SU-DHL-6 (cell line): Measurements from ENCODE around the gene CT47C1.

Source experiments
- H2AFZ ChIP-seq: fragments of 200-600 bp; sonication (generic); 2 replicates; pipeline ENCODE4 v1.6.1; 2014; ENCODE audit warnings: low read depth, mild to moderate bottlenecking, moderate library complexity, mixed read lengths, antibody characterized with exemption, low read length; ENCODE audit not compliant: severe bottlenecking
- H3F3A ChIP-seq: fragments of 200-600 bp; shearing (Covaris generic); 2 replicates; pipeline ENCODE4 v1.6.0; 2016; ENCODE audit warnings: antibody characterized with exemption, mild to moderate bottlenecking; ENCODE audit not compliant: insufficient read depth
- H3K27ac ChIP-seq: fragments of 200-600 bp; sonication (generic); 2 replicates; pipeline ENCODE4 v1.5.1; 2016; ENCODE audit warnings: low read depth, mild to moderate bottlenecking, low read length, moderate library complexity, mixed read lengths
- H3K27me3 ChIP-seq: fragments of 200-600 bp; sonication (generic), shearing (Covaris generic); 2 replicates; pipeline ENCODE4 v1.6.0; 2014; ENCODE audit warnings: mild to moderate bottlenecking, low read length
- H3K36me3 ChIP-seq: fragments of 200-600 bp; sonication (generic); 2 replicates; pipeline ENCODE4 v1.6.1; 2014; ENCODE audit warnings: mild to moderate bottlenecking, low read length, mixed read lengths
- H3K4me2 ChIP-seq: fragments of 300-600, 200-600 bp; shearing (Covaris generic), sonication (generic); 2 replicates; pipeline ENCODE4 v1.6.0; 2014; ENCODE audit warnings: low read length, low read depth, mild to moderate bottlenecking; ENCODE audit not compliant: poor library complexity, severe bottlenecking
- H3K4me3 ChIP-seq: fragments of 200-600 bp; sonication (generic); 2 replicates; pipeline ENCODE4 v1.5.1; 2014; ENCODE audit warnings: antibody characterized with exemption, low read length, mild to moderate bottlenecking, mixed read lengths; ENCODE audit not compliant: insufficient read depth, poor library complexity, severe bottlenecking
- H3K79me2 ChIP-seq: fragments of 200-600 bp; sonication (generic); 2 replicates; pipeline ENCODE4 v1.6.1; 2014; ENCODE audit warnings: mild to moderate bottlenecking, low read length, moderate library complexity; ENCODE audit not compliant: insufficient read depth
- H3K9ac ChIP-seq: fragments of 200-600 bp; sonication (generic); 2 replicates; pipeline ENCODE4 v1.7.0; 2014; ENCODE audit warnings: mild to moderate bottlenecking, low read length
- H3K9me2 ChIP-seq: fragments of 200-600 bp; sonication (generic); replicated peaks from 2 replicates; pipeline ENCODE4 v1.6.1; 2014; ENCODE audit warnings: low read length; ENCODE audit not compliant: insufficient read depth
- H3K9me3 ChIP-seq: fragments of 200-600 bp; sonication (generic); 2 replicates; pipeline ENCODE4 v1.6.1; 2014; ENCODE audit warnings: low read length, mixed read lengths; ENCODE audit not compliant: insufficient read depth
- H4K20me1 ChIP-seq: fragments of 200-600 bp; sonication (generic); 2 replicates; pipeline ENCODE4 v1.6.1; 2014; ENCODE audit warnings: low read depth, mild to moderate bottlenecking, antibody characterized with exemption, low read length, moderate library complexity, mixed read lengths
- CTCF ChIP-seq: fragments of 200-600 bp; sonication (generic); IDR thresholded peaks from one replicate; pipeline ENCODE4 v1.5.1; 2017; ENCODE audit warnings: antibody characterized with exemption, mild to moderate bottlenecking, low read length, moderate library complexity; ENCODE audit not compliant: insufficient read depth, poor library complexity, severe bottlenecking
- EZH2phosphoT487 ChIP-seq: fragments of 200-600 bp; sonication (generic), shearing (Covaris generic); conservative IDR thresholded peaks from 2 replicates; pipeline ENCODE4 v1.6.1; 2018; ENCODE audit warnings: mild to moderate bottlenecking, antibody characterized with exemption, low read length, moderate library complexity, mixed read lengths

CT47C1 gene

GRCh38 chrX:119087121-119087520 lies 14.3 kb downstream of the CT47C1 start:
- Histone ChIP-seq H3K27ac (no peak overlapping the region), H3K79me2 (no peaks in the 10 kb centered on the region), H3K4me3 (no peak overlapping the region), H3K36me3 (no peaks in the 10 kb centered on the region), H3K9ac (no peak overlapping the region), H3K9me3 (no peaks in the 10 kb centered on the region), H3K4me2 (no peak overlapping the region), H3K9me2 (no peaks in the 10 kb centered on the region), H2AFZ (no peak overlapping the region), H3F3A (no peaks in the 10 kb centered on the region), H3K27me3 (no peaks in the 10 kb centered on the region), H4K20me1 (no peaks in the 10 kb centered on the region)
- TF ChIP-seq CTCF (no peak), EZH2phosphoT487 (no peak)

GRCh38 chrX:119089619-119090018 lies 16.8 kb downstream of the CT47C1 start:
- no peak overlapping the region for H3K4me3 ChIP-seq
- no peak overlapping the region for H2AFZ ChIP-seq
- H3F3A ChIP-seq = no peaks in the 10 kb centered on the region
- no peaks in the 10 kb centered on the region for H3K9me2 ChIP-seq
- no peaks in the 10 kb centered on the region for H3K9me3 ChIP-seq
- no peaks in the 10 kb centered on the region for H3K27me3 ChIP-seq
- no peaks in the 10 kb centered on the region for H3K36me3 ChIP-seq
- TF ChIP-seq CTCF = no peak
- no peak for TF ChIP-seq EZH2phosphoT487
- no peaks in the 10 kb centered on the region for H4K20me1 ChIP-seq
- no peaks in the 10 kb centered on the region for H3K79me2 ChIP-seq
- H3K9ac ChIP-seq = no peak overlapping the region
- no peak overlapping the region for H3K4me2 ChIP-seq
- no peak overlapping the region for H3K27ac ChIP-seq

- TF ChIP-seq CTCF = no peak
- TF ChIP-seq EZH2phosphoT487 = no peak
- H3K9me2 ChIP-seq = no peaks in the 10 kb centered on the region
- no peak overlapping the region for H3K4me2 ChIP-seq
- no peaks in the 10 kb centered on the region for H4K20me1 ChIP-seq
- H3K9ac ChIP-seq = no peak overlapping the region
- no peaks in the 10 kb centered on the region for H3K36me3 ChIP-seq
- no peaks in the 10 kb centered on the region for H3K79me2 ChIP-seq
- H3F3A ChIP-seq = no peaks in the 10 kb centered on the region
- H3K4me3 ChIP-seq = no peak overlapping the region
- H2AFZ ChIP-seq = no peak overlapping the region
- H3K27me3 ChIP-seq = no peaks in the 10 kb centered on the region
- no peaks in the 10 kb centered on the region for H3K9me3 ChIP-seq
- H3K27ac ChIP-seq = no peak overlapping the region
These were observed 17.8 kb downstream of the CT47C1 start for GRCh38 chrX:119090627-119091026.
